GM18909 (cell line): ENCODE data around the gene HOXA3.

Experiments used
- ATAC-seq: cut with Tn5 transposase; IDR thresholded peaks from one replicate; pipeline ENCODE4 v1.9.1; 2021; ENCODE audit warnings: mild to moderate bottlenecking; ENCODE audit not compliant: unreplicated experiment, poor library complexity

HOXA3 gene

DNA sequence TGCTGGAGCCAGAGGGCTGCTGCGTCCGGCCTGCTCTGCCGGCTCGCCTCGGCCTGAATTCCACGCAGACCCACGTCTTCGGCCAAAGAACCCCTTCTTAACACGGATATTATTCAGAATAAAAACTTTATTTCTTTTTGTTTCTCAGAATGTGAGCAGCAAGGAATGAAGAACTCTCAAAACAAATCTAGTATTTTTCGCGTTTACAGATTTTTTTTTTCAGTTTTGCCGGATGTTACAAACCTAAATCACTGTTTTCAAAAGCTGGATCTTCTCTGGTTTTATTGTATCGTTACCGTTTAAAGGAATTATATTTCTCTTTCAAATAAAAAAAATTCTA lies 45.5 kb downstream of the HOXA3 start:
- ATAC-seq: no peak

DNA sequence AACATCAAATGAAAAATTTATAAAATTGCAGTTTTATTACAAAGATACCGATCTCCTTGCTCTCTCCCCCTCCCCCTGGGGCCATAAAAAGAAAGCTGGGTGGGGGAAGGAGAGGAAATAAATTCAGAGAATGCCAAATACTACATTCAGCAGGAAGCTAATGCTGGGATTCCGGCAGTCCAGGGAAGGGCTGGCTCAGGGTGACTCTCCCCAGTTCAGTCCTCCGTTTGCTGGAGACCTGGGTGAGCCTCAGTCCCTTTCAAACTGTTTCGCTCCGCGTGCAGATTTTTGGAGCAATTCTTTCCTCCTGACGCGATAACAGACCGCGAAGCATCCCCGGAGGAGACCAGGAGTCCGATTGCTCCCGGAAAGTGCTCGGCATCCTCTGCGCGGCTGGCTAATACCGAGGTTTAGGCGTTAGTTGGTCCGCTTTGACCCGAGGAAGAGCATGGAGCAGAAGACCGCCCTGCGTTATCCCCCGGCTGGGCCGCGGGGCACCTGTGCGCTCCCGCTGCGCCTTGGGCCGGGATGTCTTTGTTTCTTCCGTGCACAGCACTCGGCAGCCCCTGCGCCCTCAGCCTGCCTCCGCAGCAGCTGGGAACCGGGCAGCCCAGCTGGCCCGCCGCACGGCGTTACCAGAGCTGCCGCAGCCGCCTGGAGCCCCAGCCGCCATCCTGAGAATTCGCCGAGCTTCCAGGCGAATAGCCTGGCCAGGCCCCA lies 46.0 kb downstream of the HOXA3 start:
- ATAC-seq: no peak

DNA sequence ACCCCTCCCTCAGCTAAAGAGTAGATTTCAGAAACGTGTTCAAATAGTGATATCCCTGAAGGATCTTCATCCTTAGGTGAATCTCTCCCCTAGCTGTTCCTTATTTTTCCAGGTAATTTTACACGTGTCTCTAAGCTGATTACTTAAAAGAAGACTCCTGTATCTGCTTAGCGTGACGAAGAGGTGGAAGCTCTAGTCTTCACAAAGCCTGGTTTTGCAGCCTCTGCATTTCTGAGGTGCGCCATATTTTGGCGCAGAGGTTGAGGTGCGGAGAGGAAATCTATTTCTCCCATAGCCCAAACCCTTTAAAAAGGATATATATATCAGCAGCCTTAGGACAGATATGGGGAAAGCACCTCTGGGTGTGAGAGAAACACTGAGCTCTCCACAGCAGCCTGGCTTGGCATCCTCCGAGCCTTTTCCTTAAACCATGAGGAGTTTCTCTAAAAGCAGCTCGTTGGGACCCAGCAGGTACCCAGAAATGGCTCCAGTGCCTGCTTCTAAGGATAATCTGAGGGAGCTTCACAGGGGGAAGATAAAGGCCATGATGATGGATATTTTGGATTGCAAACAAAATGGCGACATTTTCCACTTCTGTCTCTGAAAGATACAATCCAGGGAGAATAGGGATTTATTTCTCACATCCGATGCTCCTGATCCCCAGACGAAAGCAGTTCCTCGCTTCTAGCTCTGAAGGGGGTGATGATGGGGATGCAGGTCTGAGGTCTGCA lies 46.9 kb downstream of the HOXA3 start:
- no peak for ATAC-seq

DNA sequence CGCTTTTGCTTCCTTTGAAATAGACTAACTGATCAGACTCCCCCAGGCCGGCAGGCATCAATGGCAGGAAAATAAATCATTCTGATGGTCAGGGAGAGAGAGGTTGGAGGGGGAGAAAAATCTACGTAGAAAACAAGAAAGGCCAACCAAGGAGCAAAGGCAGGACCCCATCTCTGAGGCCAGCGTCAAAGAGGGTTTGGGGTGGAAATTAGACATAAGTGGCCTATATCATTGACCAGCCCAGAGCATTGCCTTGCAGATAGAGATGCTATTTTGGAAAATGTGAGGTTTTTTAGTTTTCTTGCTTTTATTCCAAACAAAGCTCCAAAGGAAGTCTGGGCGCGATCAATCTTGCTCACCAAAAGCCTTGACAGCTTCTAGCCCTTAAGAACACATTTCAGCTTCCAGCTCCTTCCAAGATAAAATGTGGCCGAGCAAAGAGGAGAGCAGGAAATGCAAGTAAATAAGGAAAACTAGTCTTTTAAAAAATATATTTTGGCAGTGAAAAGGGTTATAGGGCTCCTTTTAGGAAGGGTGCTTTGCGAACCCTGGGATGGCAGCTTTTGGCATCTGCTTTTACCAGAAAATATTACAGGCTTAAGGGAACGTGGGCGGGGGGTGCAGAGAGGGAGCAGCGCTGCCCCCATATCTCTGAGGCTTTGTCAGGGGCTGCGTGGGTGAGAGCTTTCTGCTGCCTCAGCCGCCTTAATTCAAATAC lies 47.9 kb downstream of the HOXA3 start:
- no peak for ATAC-seq

DNA sequence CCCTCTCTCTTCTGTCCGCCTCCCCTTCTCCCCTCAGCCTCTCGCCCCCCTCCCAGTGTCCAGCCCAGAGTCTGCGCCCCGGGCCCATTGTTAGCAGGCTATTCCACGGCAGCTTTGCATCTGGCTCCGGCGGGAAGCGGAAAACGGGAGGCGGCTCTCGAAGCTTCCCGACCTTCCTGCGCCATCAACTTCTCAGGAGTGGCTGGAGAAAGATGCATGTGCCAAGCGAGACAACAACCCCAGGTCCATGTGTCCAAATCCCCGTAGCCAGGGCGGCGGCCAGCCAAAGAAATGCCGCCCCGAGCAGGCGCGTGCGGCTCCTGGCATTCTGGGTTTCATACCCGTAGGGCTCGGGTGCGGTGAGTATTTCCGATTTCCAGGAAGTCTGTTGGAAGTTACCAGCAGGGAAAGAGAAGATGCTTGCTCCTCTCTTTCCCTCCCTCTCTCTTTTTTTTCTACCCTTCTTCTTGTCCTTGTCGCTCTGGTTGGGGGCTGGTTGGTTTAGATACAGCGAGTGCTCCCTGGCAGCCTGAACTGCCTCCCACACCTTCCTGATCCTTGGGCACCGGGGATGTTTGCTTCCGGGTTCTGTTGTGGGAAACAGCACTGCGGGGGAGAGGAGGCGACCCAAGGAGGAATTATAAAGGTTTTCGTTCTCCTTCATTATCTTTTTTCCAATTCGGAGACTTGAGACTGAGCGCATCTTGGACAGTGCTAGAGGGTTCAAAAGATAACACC lies 48.7 kb downstream of the HOXA3 start:
- no peak for ATAC-seq

DNA sequence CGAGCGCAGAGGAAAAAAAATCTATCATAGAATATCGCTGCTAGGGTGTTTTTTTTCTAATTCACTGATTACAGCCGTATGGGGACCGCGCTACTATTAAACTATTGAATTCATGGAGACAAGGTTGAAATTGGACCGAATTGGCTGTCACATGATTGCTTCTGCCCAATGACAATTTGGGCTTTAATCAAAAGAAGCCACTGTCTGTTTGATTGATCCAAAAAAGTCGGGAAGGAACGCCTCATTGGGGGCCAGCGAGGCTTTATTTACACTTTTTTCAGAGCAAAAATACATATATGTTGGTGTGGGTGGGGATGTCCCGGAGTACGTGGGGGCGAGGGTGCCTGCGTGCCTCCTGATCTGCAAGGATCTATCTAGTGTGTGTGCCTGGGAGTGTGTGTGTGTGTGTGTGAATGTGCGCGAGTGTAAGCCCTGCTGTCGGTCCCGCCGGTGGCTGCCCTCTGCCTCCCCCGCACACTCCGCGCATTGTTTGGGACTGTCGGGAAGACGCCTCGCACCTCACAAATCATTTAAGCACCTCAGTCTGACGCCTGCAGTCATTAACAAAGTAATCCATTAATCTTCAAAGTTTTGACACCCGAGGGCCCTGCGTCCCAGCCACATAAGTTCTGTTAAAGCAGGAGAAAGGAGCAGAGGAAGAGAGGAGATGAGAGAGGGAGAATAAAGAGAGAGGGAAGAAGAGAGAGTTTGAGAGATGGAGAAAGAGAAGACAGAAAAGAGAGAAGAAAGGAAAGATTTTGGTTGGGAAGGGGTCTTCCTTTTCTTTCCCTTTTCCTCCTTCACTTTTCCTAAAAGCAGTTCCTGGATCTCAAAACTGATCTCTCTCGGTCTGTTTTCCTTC lies 49.6 kb downstream of the HOXA3 start, which contains the start of gene HOXA2:
TSS of gene HOXA2 (minus strand) at position 103 of the 862 bp plus-strand sequence. CDS start 183 bp downstream, outside the sequence.
- ATAC-seq: no peak

DNA sequence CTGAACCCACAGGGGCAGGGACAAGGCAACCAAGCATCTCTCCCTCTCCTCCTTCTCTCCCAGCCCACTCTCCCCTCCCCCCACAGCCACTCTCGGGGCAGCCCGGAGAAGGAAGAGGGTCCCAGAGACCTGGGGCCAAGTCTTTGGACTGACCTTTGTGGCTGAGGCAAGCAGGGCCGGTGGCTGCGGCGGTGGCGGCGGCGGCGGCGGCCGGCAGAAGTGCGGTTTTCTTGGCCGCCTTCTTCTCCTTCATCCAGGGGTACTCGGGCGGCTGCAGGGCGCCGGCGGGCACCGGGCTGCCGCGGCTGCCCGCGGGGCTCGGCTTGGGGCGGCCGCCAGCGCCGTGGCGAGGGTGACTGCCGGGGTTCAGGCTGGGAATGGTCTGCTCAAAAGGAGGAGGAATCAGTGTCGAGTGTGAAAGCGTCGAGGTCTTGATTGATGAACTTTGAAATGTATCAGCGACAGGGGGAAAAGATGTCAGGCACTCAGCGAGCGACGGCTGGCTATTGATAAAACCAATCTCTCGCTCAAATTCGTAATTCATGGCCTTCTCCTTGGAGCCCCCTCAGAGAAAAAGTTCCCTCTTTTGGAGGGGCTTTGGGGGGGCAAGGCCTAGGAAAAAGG lies 50.3 kb downstream of the HOXA3 start:
- ATAC-seq: no peak

DNA sequence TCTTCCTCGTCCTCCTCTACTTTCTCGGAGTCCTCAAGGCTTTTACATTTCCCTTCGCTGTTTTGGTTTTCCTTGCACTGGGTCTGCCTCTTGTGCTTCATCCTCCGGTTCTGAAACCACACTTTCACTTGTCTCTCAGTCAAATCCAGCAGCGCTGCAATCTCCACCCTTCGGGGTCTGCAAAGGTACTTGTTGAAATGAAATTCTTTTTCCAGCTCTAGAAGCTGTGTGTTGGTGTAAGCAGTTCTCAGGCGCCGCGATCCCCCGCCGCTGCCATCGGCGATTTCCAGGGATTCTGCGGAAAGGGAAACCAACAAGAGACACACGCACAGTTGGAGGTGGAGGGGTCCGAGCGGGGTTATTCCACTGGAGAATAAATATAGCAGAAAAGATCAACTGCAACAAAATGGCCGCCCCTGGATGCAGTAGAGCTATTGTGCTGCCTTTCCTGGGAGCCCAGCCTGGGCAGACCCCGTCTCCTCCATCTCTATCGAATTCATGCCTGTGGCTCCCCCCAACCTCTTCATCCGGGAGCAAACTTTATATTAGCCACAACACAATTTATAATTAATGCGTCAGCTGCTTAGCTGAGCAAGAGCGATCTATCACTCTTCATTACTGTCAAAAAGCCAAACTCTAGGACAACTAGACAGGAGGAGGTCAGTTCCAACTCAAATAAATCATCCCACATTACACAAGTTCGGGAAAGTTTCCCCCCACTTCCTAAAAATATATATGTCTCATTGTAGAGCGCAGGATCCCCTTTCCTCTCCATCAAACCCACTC lies 51.0 kb downstream of the HOXA3 start:
- no peak for ATAC-seq

DNA sequence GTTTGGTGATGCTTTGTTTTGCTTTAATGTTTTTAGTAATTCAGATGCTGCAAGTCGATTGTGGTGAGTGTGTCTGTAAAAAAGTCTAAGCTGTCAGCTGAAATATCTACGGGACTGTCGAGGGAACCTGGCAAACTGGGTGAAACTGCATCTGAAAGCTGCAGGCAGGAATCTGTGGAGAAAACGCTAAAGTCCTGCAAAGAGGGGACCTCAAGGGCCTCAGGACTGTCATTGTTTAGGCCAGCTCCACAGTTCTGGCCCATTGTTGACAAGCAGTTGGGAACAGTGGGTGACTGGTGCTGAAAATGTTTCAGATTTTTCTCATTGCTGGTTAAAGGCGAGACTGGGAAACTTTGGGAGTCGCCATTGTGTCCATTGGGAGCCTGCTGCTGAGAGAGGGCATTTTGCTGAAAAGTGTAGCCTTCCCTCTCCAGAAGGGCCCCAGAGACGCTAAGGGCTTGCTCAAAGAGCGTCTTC lies 51.7 kb downstream of the HOXA3 start:
- no peak for ATAC-seq

DNA sequence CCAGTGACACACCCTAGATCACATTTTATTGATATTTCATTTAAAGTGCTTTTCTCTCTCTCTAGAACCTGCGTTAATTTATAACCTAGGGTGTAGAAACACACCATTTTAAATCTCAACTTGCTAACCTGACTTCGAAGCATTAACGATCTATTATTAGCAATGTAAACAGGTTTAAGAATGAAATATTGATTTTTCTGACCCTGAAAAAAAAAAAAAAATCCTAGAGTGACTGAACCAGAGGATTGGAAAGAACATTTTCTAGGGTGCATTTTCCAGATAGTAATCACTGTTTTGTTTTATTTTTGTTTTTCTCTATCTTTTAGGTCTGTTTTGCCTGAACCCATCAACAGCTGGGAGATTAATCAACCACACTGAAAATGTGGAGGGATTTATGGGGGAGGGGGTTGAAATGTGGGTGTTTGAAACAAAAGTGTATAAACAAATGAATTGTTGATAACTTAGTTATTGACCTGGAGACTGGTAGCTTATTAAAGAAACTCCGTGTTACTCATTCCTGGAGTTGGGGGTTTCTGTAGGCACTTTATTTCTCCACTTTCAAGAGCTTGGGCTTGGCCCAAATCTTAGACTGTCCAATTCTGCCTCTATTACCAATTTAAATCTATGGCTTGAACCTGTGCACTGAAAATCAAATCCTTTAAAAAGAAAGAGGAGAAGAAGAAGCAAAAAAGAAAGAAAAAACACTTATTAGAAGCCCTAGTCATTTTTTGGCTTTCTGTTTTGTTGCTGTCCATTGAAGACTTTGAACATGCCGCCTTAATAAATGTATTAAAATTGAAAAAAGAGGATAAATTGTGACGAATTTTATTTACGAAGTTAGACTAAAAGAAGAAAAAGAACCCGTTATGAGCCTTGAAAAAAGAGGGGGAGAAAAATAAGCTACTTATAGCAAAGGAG lies 52.7 kb downstream of the HOXA3 start:
- no peak for ATAC-seq

DNA sequence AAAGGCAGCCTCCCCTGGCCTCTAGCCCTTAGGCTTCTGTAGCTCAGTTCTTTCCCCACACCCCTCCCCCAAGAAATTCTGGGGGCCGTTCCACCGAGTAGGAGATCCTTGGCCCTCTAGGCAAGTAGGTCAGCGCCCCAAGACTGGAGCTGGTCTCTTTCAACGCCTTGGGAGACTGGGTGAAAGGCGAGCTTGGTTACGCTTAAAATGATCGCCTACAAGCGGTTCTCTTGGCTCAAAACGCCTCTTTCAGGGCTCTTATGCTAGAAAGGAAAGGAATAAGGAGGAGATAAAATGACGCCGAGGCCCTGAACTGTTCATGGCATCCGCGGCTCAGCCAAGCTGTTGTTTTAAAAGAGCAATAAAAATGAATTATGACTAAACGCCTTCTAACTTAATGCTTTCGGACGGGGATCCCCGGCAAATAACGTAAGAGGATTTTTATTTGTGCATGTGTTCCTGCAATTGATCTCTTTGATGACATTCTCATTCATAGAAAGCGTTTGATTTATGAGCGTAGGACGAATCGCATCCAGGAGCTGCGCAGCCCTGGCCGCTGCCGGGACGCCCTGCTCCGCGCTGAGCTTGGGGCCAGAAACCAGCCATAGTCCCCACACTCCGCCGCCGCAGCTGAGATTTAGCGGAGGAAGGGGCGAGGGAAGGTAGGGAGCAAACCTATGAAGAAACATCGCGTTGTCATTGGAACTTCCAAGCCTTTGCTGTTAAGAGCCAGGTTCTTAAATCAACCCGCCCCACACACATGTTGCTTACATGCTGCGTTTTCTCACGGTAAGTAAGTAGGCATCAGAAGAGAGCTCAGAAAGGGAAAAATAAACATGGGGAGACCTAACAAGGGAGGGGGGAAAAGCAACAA lies 53.6 kb downstream of the HOXA3 start:
- ATAC-seq: no peak

DNA sequence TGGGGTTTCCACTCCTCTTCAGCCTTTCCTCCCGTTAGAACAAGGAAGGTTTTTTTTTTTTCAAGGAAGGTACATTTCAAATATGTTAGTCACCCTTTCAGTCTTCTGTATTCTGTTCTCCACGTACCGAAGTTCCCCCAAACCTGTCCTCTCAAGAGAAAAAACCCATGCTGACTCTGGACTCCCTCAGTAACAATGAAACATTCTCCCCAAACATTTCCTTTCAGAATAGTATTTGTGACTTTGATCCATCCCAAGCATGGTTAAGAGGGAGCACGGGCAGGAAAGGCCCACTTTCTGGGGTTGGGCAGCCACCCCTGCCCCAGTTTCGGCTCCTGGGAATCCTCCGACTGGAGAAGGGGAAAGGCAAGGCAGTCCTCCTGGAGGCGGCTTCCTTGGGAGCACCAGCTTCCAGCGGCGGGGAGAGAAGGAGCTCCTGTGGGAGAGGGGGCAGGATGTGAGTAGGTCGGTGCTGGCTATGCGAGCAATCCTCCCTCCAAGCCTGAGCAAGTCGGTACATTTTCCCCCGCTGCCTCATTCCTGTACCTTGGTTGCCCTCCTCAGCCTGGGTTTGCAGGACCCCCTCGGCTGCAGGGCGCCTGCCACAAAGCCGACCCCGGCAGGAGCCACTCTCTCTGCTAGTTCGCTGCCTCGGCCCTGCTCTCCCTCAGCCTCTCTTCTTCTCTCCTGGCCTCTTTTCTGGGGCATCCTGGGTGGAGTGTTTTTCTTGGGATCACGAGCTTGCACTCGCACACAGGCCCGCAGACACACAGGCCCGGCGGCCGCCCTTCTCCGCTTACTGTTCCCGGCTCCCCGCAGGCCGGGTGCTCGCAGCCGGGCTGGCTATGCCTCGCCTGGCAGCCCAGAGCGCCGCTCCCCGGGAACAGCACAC lies 54.5 kb downstream of the HOXA3 start:
- no peak for ATAC-seq

DNA sequence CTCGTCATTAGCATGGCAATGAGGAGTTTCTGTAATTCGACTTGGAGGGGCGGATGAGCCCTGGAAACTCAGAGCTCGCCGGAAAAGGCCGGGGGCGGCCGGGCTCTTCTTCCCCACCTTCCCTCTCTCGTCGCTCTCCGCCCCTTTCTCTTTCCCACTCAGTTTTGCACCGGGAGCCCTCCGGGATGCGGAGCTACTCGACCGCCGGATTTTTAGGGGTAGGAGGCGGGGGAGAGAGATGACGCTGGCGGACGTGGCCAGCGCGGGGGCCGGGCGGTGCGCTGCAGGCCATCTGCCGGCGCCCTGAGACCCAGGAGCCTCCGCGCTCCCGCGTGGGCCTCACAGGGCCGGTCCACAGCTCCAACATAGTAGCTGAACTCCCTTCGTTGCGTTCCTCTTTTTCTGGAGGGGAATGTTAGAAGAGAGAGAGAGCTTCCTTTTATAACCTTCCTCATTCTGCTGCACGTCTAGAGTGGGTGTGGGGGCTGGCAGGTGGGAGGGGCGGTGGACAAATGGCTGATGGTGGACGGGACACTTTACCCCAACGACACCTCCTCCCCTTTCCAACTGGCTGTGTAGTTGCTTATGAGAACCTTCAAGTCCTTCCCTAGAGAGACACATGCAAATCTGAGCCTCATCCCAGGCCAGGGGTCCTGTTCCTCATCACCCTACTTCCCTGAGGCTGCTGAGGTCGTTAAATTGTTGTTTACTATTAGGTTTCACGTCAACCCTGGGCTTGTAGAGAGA lies 55.4 kb downstream of the HOXA3 start:
- no peak for ATAC-seq

DNA sequence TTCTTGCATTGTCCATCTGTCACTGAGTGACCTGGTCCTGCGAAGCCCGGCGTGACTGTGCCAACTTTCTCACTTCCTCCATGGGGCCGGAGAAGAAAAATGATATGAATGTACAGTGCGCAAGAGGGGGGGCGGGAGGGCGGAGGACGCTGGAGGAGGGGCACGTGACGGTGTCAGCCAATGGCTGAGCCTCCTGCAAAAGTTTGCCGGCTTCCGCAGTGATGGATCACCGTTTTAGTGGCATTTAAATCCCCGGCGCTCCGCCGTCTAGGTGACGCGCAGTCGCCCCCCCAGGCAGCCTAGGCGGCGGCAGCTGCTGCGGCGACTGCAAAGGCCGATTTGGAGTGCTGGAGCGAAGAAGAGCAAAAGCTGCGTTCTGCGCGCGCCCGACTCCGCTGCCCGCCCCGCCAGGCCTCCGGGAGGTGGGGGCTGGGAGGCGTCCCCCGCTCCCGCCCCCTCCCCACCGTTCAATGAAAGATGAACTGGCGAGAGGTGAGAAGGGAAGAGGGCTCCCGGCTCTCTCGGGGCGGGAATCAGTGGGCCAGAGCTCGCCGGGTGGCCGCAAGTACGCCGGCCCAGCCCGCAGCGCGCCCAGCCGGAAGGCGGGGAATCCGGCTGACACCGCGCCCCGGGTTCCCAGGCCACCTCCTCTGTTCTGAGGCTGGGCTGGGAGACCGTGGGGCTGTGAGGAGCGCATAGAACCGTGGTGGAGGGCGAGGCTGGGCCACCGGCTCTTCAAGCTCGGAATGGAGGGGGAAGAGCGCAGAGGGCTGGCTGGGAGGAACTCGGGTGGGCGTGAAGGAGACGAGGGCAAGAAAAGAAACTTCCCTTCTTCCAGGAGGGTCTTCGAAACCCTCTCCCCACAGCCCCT lies 56.3 kb downstream of the HOXA3 start, which contains the start of gene HOXA1:
TSS of gene HOXA1 (minus strand) at position 104 of the 871 bp plus-strand sequence. CDS start at position 16, 88 bp downstream.
- peak; percentile 83 for ATAC-seq
